OCI-LY7 (cell line): ENCODE measurements around the gene DNASE1L3.

ENCODE experiments used
- CTCF ChIP-seq: fragments of 200-600 bp; sonication (generic); conservative IDR thresholded peaks from 2 replicates; pipeline ENCODE4 v1.5.1; 2014; ENCODE audit warnings: mild to moderate bottlenecking, antibody characterized with exemption, low read length, moderate library complexity, mixed read lengths
- EZH2phosphoT487 ChIP-seq: fragments of 200-600 bp; sonication (generic); IDR thresholded peaks from 2 replicates; pipeline ENCODE4 v1.6.1; 2018; ENCODE audit warnings: low read depth, borderline replicate concordance, mild to moderate bottlenecking, mixed run types, antibody characterized with exemption, low read length, moderate library complexity, mixed read lengths

GRCh38 chr3:58190291-58190690, 20.5 kb downstream of the DNASE1L3 start:
- TF ChIP-seq CTCF = no peak
- TF ChIP-seq EZH2phosphoT487 = no peak
